22Rv1 (cell line): ENCODE data around the gene PIRT.

Source experiments
- H3K27ac ChIP-seq: fragments of 450-650 bp; 2 replicates; pipeline ENCODE4 v1.5.1; 2017
- CTCF ChIP-seq: fragments of 450-650 bp; IDR thresholded peaks from 2 replicates; pipeline ENCODE4 v1.5.1; 2017; ENCODE audit warnings: mild to moderate bottlenecking
- ZFX ChIP-seq: fragments of 450-650 bp; IDR thresholded peaks from 2 replicates; pipeline ENCODE4 v1.6.1; 2017; ENCODE audit warnings: antibody characterized with exemption, borderline replicate concordance

PIRT gene

DNA sequence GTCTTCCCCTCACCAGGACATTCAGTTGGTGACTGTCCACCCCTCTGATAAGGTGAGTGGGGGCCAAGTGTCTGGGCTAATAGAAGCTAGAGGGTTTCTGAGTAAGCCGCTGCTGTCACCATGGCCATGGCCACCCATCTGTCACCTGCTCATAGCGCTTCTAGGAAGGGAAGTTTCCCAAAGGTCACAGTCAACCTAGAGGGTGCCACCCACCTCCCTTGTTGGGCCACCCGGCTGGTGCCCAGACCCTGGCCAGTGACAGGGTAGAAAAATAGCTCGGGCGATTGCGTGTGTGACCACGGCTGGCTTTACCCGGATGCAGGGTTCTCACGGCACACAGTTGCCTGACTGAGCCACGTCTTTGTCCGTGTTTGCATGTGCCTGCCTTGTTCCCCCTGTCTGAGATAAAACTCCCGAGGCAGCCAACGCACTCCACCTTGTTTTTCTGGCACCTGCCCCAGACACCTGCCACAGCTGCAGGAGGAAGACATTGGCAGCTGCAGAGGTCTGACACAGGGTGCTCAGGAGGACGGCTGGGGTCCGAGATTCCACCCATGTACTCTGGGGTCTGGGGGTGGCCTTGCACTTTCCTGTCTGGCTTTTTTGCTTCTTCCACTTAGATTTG, 809 bp downstream of the PIRT start:
- no peak for TF ChIP-seq CTCF
- no peak for TF ChIP-seq ZFX
- H3K27ac ChIP-seq: no peak overlapping the region

DNA sequence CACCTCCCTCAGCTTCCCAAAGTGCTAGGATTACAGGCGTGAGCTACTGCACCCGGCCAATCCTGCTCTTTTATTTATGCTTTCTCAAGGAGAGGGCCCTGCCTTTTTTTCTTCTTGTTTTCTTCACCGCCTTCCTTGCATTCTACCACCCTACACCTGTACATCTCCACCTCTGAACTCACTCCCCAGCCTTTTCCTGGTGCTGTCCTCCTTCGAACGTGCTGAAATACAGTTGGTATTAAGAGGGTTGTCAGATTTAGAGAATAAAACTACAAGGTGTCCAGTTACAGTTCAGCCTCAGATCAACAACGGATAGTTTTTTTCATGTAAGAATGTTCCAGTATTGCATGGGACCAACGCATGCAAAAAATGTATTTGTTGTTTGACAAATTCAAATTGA, 1.7 kb downstream of the PIRT start:
- TF ChIP-seq CTCF (no peak), ZFX (no peak)
- no peak overlapping the region for H3K27ac ChIP-seq

- no peak overlapping the region for H3K27ac ChIP-seq
- TF ChIP-seq CTCF (no peak), ZFX (no peak)
Observed at GRCh38 chr17:10831696-10832095, 6.2 kb downstream of the PIRT start.

GRCh38 chr17:10827898-10828552, 9.9 kb downstream of the PIRT start:
- H3K27ac ChIP-seq: no peak overlapping the region
- no peak for TF ChIP-seq CTCF
- no peak for TF ChIP-seq ZFX

DNA sequence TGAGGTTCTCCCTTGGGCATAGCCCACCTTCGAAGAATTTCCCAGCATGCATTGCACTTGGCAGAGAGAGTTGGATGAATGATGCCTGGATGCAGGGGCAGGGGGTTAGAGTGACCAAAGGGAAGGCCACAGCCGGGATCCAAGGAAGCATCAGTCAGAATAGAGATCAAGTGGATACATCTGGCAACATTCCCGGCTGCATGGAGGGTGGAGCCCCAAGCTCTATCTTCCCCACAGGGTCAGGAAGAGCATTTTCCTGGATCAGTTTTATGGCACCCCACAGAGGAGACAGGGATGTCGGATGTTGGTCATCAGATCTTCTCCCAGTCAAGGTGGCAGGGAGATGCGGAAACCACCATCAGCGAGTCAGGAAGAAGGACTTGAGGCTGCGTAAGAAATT, 13.0 kb downstream of the PIRT start:
- no peak for TF ChIP-seq ZFX
- TF ChIP-seq CTCF: no peak
- H3K27ac ChIP-seq: no peak overlapping the region

DNA sequence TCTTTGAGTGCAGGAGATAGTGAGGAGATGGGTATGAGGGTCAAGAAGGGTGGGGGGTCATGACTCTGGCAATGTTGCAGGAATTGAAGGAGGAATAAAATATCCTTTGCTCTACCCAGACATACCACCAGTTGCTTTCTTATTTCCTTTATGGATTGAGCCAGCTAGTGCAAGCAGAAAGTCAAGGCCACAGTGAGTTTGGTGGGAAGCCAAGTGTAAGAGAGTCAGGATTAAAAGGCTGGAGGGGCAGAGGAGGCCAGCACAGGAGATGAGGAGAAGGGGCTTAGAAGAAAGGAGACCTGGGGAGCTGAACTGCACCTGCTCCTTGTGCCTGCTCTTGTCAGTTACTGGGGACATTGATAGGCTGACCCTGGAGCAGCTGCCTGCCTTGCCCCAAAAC, 16.1 kb downstream of the PIRT start:
- H3K27ac ChIP-seq: no peak overlapping the region
- TF ChIP-seq CTCF: no peak
- TF ChIP-seq ZFX: no peak

- no peak overlapping the region for H3K27ac ChIP-seq
- TF ChIP-seq CTCF: no peak
- no peak for TF ChIP-seq ZFX
Observed at GRCh38 chr17:10821054-10821453, 16.8 kb downstream of the PIRT start.
